ENCODE results near the gene USP13.

Gene USP13

DNA sequence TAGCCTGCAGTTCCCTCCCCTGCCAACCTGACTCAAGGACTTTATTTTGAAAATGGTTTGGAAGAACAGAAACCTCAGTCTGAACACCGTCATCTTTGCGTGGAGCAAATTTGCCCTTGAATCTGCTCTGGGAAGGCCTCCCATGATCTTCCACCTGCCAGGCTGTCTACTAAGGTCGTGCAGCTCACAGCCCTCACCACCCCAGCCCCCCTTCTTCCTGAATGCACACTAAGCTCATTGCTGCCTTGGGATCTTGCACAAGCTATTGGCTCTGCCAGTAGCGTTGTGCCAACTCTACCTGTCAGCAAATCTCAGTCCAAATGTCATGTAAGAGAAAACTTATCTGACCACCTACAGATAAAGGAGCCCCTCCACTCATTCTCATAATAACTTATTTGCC is 141.5 kb downstream of the USP13 start:
- TF ChIP-seq REST (IDR thresholded peaks at IDR 0.05; ENCODE audit: low read depth) (no peak), TEAD4 (IDR thresholded peaks at IDR 0.05) (no peak), ZBTB7A (IDR thresholded peaks at IDR 0.05; ENCODE audit: low read depth) (no peak), CEBPB (IDR thresholded peaks at IDR 0.05) (no peak), TAF1 (IDR thresholded peaks at IDR 0.05; ENCODE audit: low read depth) (no peak), NFIC (IDR thresholded peaks at IDR 0.05) (no peak), EP300 (IDR thresholded peaks at IDR 0.05; ENCODE audit: borderline replicate concordance) (no peak), MAX (IDR thresholded peaks at IDR 0.05) (no peak), RAD21 (IDR thresholded peaks at IDR 0.05; ENCODE audit: low read depth) (no peak), FOXM1 (IDR thresholded peaks at IDR 0.05; ENCODE audit: borderline replicate concordance, low read depth) (no peak), TCF12 (IDR thresholded peaks at IDR 0.05; ENCODE audit: low read depth) (no peak), CREB1 (IDR thresholded peaks at IDR 0.05; ENCODE audit: low read depth) (no peak), YY1 (IDR thresholded peaks at IDR 0.05; ENCODE audit: low read depth) (no peak), EGR1 (IDR thresholded peaks at IDR 0.05) (no peak)
- TF ChIP-seq, protein P1, sequence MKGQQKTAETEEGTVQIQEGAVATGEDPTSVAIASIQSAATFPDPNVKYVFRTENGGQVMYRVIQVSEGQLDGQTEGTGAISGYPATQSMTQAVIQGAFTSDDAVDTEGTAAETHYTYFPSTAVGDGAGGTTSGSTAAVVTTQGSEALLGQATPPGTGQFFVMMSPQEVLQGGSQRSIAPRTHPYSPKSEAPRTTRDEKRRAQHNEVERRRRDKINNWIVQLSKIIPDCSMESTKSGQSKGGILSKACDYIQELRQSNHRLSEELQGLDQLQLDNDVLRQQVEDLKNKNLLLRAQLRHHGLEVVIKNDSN (IDR thresholded peaks at IDR 0.05) = no peak

DNA sequence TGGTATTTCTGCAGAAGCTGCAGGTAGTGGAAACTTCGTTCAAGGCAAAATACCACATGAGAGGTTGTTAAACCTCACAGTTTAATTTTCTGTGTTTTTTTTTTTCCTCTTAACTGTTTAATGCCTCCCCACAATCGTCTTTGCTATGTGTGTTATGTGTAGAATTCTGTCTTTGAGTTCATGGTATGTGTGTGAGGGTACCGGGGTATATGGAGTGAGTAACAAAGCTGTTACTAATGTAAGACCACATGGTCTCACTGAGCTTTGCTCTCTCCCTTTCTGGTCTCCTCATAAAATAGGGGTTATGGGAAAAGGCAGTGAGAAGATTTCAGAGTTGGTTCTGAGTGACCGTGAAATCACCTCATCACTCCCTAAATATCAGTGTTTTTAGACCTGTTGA is 143.6 kb downstream of the USP13 start:
- TF ChIP-seq, protein P1 (IDR thresholded peaks at IDR 0.05) = no peak
- TF ChIP-seq EP300 (IDR thresholded peaks at IDR 0.05; ENCODE audit: borderline replicate concordance) (no peak), CEBPB (IDR thresholded peaks at IDR 0.05) (no peak), FOXM1 (IDR thresholded peaks at IDR 0.05; ENCODE audit: borderline replicate concordance, low read depth) (no peak), TAF1 (IDR thresholded peaks at IDR 0.05; ENCODE audit: low read depth) (no peak), NFIC (IDR thresholded peaks at IDR 0.05) (no peak), CREB1 (IDR thresholded peaks at IDR 0.05; ENCODE audit: low read depth) (no peak), RAD21 (IDR thresholded peaks at IDR 0.05; ENCODE audit: low read depth) (no peak), MAX (IDR thresholded peaks at IDR 0.05) (no peak), ZBTB7A (IDR thresholded peaks at IDR 0.05; ENCODE audit: low read depth) (no peak), TCF12 (IDR thresholded peaks at IDR 0.05; ENCODE audit: low read depth) (no peak), TEAD4 (IDR thresholded peaks at IDR 0.05) (no peak), EGR1 (IDR thresholded peaks at IDR 0.05) (no peak), YY1 (IDR thresholded peaks at IDR 0.05; ENCODE audit: low read depth) (no peak), REST (IDR thresholded peaks at IDR 0.05; ENCODE audit: low read depth) (no peak)

DNA sequence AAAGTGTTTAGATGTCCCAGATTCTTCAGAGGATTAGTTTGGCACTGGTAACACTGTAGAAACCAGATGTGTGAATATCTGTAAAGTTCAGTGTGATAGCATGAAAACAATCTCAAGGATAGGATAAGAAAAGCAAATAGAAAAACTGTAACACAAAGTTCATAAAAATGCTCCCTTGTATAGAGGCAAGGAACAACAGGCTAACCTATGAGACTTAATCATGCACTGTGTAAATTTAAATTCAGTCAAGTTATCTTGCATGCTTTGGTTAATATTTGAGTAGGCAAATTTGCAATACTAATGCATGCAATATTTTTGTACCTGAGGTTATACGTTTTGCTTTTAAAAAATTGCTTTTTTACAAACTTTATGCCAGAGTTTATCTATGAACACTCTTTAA is 144.4 kb downstream of the USP13 start:
- TF ChIP-seq, protein P1 (IDR thresholded peaks at IDR 0.05) = no peak
- no peak for TF ChIP-seq YY1 (IDR thresholded peaks at IDR 0.05; ENCODE audit: low read depth)

DNA sequence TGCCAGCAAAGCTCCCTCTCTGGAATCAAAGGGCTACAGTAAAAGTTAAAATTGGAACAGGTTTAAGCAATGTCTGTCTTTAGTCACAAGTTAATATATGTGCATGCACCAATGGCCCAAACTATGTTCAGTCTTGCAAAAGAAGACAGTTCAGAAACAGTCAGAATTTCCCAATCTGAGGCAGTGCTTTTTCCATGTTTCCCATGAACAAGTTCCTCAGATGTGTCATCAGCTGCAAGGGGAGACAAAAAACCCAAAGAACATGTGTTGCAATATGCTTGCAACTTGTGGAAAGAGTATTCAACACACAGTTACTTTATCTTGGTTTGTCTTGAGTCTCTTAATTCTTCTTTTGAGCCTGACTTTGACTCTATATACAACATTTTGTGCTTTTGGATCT is 148.4 kb downstream of the USP13 start:
- TF ChIP-seq, protein P1 (IDR thresholded peaks at IDR 0.05) = no peak
- TF ChIP-seq TAF1 (IDR thresholded peaks at IDR 0.05; ENCODE audit: low read depth) = no peak
- TF ChIP-seq FOXM1 (IDR thresholded peaks at IDR 0.05; ENCODE audit: borderline replicate concordance, low read depth) = no peak
- TF ChIP-seq MAX (IDR thresholded peaks at IDR 0.05) = no peak
- no peak for TF ChIP-seq CREB1 (IDR thresholded peaks at IDR 0.05; ENCODE audit: low read depth)
- TF ChIP-seq REST (IDR thresholded peaks at IDR 0.05; ENCODE audit: low read depth) = no peak
- TF ChIP-seq EP300 (IDR thresholded peaks at IDR 0.05; ENCODE audit: borderline replicate concordance) = no peak
- no peak for TF ChIP-seq YY1 (IDR thresholded peaks at IDR 0.05; ENCODE audit: low read depth)
- TF ChIP-seq RAD21 (IDR thresholded peaks at IDR 0.05; ENCODE audit: low read depth) = no peak
- no peak for TF ChIP-seq ZBTB7A (IDR thresholded peaks at IDR 0.05; ENCODE audit: low read depth)
- TF ChIP-seq TCF12 (IDR thresholded peaks at IDR 0.05; ENCODE audit: low read depth) = no peak
- no peak for TF ChIP-seq EGR1 (IDR thresholded peaks at IDR 0.05)
- no peak for TF ChIP-seq CEBPB (IDR thresholded peaks at IDR 0.05)
- no peak for TF ChIP-seq TEAD4 (IDR thresholded peaks at IDR 0.05)
- TF ChIP-seq NFIC (IDR thresholded peaks at IDR 0.05) = no peak

All from Ishikawa (cell line).